Kidney (tissue), 14 donors: ENCODE measurements around the gene PODXL2. TPM values are rescaled to one million over a fixed set of nuclear protein-coding genes. Genes with fewer than 3 reads are reported as not detected.

Experiments used
- DNase-seq, 5 donors: peaks; one replicate each; pipeline ENCODE4 v3.0.0-alpha.2; 2013 to 2020
- FAIRE-seq: peaks from 2 replicates; lab custom pipeline; 2012; peaks lifted over from hg19 to GRCh38; lab: Jason Lieb, UNC
- H3K27ac ChIP-seq, 2 donors: one replicate each; pipeline ENCODE4 v1.7.0; 2013; ENCODE audit warnings: low read depth in 2 of 2, low read length in 2 of 2, inconsistent platforms in 1 of 2
- H3K27me3 ChIP-seq: one replicate; pipeline ENCODE4 v1.7.1; 2013; ENCODE audit warnings: low read length, inconsistent platforms; ENCODE audit not compliant: control insufficient read depth, insufficient read depth
- H3K36me3 ChIP-seq, 3 donors: one replicate each; pipeline versions ENCODE4 v1.7.0 to v1.7.1; 2013; ENCODE audit warnings: low read length in 3 of 3, control low read depth in 1 of 3, inconsistent platforms in 1 of 3; ENCODE audit not compliant: insufficient read depth in 3 of 3, control insufficient read depth in 2 of 3
- H3K4me1 ChIP-seq, 3 donors: one replicate each; pipeline versions ENCODE4 v1.7.0 to v1.7.1; 2013; ENCODE audit warnings: low read length in 3 of 3, inconsistent platforms in 1 of 3, low read depth in 1 of 3; ENCODE audit not compliant: control insufficient read depth in 2 of 3, insufficient read depth in 2 of 3
- H3K4me3 ChIP-seq, 3 donors: one replicate each; pipeline versions ENCODE4 v1.7.0 to v1.8.1; 2013; ENCODE audit warnings: low read length in 3 of 3, control low read depth in 1 of 3, inconsistent platforms in 1 of 3
- H3K9ac ChIP-seq, 3 donors: one replicate each; pipeline versions ENCODE4 v1.7.0 to v1.7.1; 2013; ENCODE audit warnings: low read length in 3 of 3, control low read depth in 1 of 3, inconsistent platforms in 1 of 3
- H3K9me3 ChIP-seq, 3 donors: one replicate each; pipeline versions ENCODE4 v1.7.0 to v1.7.1; 2013; ENCODE audit warnings: low read length in 3 of 3, control low read depth in 1 of 3, inconsistent platforms in 1 of 3; ENCODE audit not compliant: control insufficient read depth in 2 of 3, insufficient read depth in 1 of 3
- intact Hi-C: fragments of 100-400 bp; cut with DNase I; formaldehyde crosslinking; loops from one replicate; pipeline ENCODE4 v1.11.1; 2022
- polyA plus RNA-seq: library from polyadenylated mRNA; stranded (reverse); fragments of 350-450 nt; fragmentation: Illumina TruSeq; extraction: RNeasy Lipid Tissue Mini Kit (QIAGEN cat#74804); gene quantifications from one replicate; pipeline ENCODE4 v1.2.3, GENCODE V29; 2014; ENCODE audit warnings: low read depth, low replicate concordance; ENCODE audit not compliant: insufficient read depth
- total RNA-seq: library from RNA; stranded (reverse); fragmentation: NEBNext Ultra II Directional; extraction: Animal tissue kit (Norgen Biotek cat#: 25700); gene quantifications from one replicate; pipeline ENCODE4 v1.2.1, GENCODE V29; 2021
- TF ChIP-seq, protein P1 (sequence below): IDR thresholded peaks from 3 replicates; pipeline ENCODE4 v1.5.1; 2012; ENCODE audit warnings: mild to moderate bottlenecking, moderate library complexity, borderline replicate concordance; ENCODE audit not compliant: insufficient read depth; ENCODE audit errors: extremely low read depth
- donor health status: control.
- donor health status: control.
- donor health status: control.
- donor health status: control.
- donor health status: control.
- donor health status: DM: yes; HTN: yes; CAD: no.
- donor health status: Normal renal cell carcinoma (clear cell type).

The PODXL2 gene
- total and polyA plus RNA-seq, 2 donors from 2014 or later, result 7.4 to 10.5 TPM

DNA sequence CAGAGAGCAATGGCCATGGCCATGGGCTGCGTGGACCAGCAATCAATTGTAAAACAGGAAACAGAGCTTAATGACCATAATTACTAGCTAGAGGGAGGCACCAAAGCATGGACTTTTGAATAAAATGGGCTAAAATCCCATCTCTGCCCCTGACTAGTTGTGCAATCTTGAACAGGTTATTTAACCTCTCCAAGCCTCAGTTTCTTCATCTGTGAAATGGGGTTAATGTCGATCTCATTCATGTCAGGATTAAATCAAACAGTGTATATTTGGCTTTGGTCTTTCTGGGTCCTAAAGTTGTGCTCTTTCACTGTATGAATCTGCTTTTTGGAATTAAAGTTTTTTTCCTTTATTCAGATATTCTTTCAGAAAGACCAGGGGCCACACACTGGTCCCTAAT is 79.9 kb downstream of the PODXL2 start:
- Histone ChIP-seq H3K27ac (no peak overlapping the region), H3K36me3 (no peaks in the 10 kb centered on the region), H3K9me3 (peaks cover 0 to 2% (median 0%) of the 10 kb centered on the region in 3 donors), H3K9ac (no peak overlapping the region), H3K4me1 (peaks cover 0 to 5% (median 0%) of the 10 kb centered on the region in 3 donors), H3K27me3 (no peaks in the 10 kb centered on the region), H3K4me3 (no peak overlapping the region)
- TF ChIP-seq, protein P1, sequence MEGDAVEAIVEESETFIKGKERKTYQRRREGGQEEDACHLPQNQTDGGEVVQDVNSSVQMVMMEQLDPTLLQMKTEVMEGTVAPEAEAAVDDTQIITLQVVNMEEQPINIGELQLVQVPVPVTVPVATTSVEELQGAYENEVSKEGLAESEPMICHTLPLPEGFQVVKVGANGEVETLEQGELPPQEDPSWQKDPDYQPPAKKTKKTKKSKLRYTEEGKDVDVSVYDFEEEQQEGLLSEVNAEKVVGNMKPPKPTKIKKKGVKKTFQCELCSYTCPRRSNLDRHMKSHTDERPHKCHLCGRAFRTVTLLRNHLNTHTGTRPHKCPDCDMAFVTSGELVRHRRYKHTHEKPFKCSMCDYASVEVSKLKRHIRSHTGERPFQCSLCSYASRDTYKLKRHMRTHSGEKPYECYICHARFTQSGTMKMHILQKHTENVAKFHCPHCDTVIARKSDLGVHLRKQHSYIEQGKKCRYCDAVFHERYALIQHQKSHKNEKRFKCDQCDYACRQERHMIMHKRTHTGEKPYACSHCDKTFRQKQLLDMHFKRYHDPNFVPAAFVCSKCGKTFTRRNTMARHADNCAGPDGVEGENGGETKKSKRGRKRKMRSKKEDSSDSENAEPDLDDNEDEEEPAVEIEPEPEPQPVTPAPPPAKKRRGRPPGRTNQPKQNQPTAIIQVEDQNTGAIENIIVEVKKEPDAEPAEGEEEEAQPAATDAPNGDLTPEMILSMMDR, result no peak
- FAIRE-seq, result no peak
- DNase-seq, result no peak
- intact Hi-C loops, result no loop called here

DNA sequence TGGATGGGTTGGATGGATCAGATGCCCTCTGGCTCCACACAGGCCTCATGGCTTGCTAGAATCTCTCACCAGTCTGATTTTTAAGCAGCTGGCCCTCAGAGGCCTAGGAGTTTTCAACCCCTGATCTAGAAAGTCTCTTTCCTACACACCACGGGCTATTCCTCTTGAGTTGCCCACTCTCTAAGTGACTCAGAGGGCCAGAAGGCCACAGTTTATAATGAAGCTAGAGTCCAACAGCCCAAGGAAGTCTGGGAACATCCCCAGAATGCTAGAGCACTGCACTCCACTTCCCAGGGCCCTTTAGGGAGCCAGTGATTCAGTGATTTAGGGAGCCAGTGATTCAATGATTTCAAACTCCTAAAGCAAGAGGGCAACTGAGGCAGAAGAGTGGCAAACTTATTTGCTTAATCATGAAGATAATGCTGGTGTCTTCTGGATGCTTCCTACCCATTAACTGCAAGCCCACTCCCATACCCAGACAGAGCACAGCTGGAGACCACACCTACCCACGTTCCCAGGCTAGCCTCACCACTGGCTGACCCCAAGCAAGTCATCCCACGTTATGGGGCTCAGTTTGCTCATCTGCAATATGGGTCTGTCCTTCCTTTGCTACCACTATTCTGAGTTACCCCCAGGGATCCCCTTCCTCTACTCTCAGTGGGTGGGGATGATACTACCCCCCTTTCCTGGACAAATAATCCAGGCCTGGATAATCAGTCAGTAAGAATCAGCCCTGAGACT is 80.5 kb downstream of the PODXL2 start:
- no peaks in the 10 kb centered on the region for H3K36me3 ChIP-seq
- H3K4me3 ChIP-seq, result no peak overlapping the region
- no peaks in the 10 kb centered on the region for H3K9me3 ChIP-seq
- TF ChIP-seq, protein P1, result no peak
- H3K4me1 ChIP-seq, result peaks cover 0 to 5% (median 0%) of the 10 kb centered on the region in 3 donors
- DNase-seq, result no peak
- H3K27ac ChIP-seq, result no peak overlapping the region
- intact Hi-C loops, result no loop called here
- H3K9ac ChIP-seq, result no peak overlapping the region
- H3K27me3 ChIP-seq, result no peaks in the 10 kb centered on the region
- FAIRE-seq, result no peak

DNA sequence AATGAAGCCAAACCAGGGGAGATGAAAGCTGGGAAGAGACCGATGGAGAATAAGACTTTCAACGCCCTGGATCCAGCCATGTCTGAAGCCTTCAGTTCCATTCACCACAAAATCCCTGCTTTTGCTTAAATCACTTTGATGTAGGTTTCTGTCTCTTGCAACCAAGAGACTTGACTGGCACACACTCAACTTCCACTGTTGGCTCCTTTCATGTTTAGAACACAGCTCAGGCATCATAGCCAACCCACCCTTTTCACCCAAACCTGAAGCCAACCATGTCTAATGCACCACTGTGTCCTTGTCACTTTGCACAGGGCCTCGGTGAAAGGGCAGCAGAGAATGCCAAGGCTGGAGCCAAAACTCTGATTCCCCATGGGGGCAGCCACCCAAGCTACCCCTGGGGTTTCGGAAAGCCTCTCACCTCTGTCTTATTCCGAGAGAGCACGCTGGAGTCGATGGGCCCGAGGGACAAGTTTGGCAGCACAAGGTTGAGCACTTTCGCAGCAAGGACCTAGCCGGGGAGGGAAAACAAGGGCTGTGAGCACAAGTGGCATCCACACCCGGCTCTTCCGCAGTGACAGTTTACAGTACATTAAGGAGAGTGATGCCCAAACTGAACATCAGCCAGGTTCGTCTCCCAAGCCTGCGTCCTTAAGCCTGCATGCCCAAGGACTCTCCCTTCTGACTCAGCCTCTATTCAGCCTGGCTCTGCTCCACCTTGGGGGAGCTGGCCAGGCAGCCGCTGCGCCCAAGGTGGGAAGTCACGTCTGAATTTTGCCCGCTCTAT is 81.4 kb downstream of the PODXL2 start:
- intact Hi-C loops, result no loop called here
- Histone ChIP-seq H3K27me3 (no peaks in the 10 kb centered on the region), H3K27ac (no peak overlapping the region), H3K9me3 (no peaks in the 10 kb centered on the region), H3K9ac (no peak overlapping the region), H3K4me1 (peaks cover 0 to 5% (median 0%) of the 10 kb centered on the region in 3 donors), H3K36me3 (no peaks in the 10 kb centered on the region), H3K4me3 (no peak overlapping the region)
- DNase-seq (peak in 2 of 5 donors; percentile 20 to 54), FAIRE-seq (no peak)
- TF ChIP-seq, protein P1, result no peak
